ENCODE results near the gene PHF21A.

- TF ChIP-seq CTCF (IDR thresholded peaks at IDR 0.05; ENCODE audit: control extremely low read depth in 1 of 3, insufficient read depth in 1 of 3, low read depth in 1 of 3, low read length in 3 of 3) (no peak), MAX (IDR thresholded peaks at IDR 0.05) (no peak), FOSL1 (IDR thresholded peaks at IDR 0.05; ENCODE audit: insufficient read depth, low read depth, low read length) (no peak), YY1 (IDR thresholded peaks at IDR 0.05; ENCODE audit: low read depth, low read length) (no peak), TEAD4 (IDR thresholded peaks at IDR 0.05; ENCODE audit: low read depth, low read length) (no peak), RNF2 (IDR thresholded peaks at IDR 0.05; ENCODE audit: borderline replicate concordance, low read depth, low read length, missing control alignments, poor library complexity, severe bottlenecking) (no peak), ASH2L (IDR thresholded peaks at IDR 0.05; ENCODE audit: low read length) (no peak), CREB1 (IDR thresholded peaks at IDR 0.05) (no peak), EZH2 (IDR thresholded peaks at IDR 0.05; ENCODE audit: low read depth, low read length, severe bottlenecking) (no peak), SAP30 (IDR thresholded peaks at IDR 0.05; ENCODE audit: insufficient read depth, insufficient replicate concordance, low read length) (no peak), NRF1 (IDR thresholded peaks at IDR 0.05; ENCODE audit: low read depth, low read length) (no peak), SIN3A (conservative IDR thresholded peaks at IDR 0.05 in 1 of 2, IDR thresholded peaks at IDR 0.05 in 1 of 2; ENCODE audit: low read depth in 1 of 2, low read length in 2 of 2) (no peak), TBP (IDR thresholded peaks at IDR 0.05; ENCODE audit: low read depth, low read length) (no peak)
These were observed 127.7 kb downstream of the PHF21A start for GRCh38 chr11:45993531-45994001.
